ENCODE measurements around the gene OPCML.

The OPCML gene

GRCh38 chr11:133234883-133235282 lies 297.4 kb downstream of the OPCML start:
- no peak for DNase-seq (ENCODE audit: low read depth in 2 of 2)

DNA sequence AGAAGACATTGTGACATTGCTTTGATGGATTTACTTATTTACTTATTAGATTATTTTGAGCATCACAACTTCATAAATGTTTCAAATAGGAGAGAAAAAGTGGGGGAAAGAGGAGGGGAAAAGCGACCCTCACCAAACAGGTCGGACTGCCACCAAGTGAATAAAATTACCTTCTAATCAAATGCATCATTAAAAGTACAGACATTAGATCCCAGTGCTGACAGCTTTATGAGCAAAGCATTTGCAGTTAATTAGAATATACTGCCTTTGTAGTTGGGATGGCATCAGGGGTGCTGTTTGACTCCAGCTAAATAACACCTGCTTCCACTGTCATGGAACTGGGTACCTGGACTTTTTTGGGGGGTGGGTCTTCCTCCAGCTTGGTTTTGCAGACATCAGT lies 299.6 kb downstream of the OPCML start:
- DNase-seq (ENCODE audit: low read depth in 2 of 2) = no peak

GRCh38 chr11:133230431-133230830 lies 301.9 kb downstream of the OPCML start:
- no peak for DNase-seq (ENCODE audit: low read depth in 2 of 2)

DNA sequence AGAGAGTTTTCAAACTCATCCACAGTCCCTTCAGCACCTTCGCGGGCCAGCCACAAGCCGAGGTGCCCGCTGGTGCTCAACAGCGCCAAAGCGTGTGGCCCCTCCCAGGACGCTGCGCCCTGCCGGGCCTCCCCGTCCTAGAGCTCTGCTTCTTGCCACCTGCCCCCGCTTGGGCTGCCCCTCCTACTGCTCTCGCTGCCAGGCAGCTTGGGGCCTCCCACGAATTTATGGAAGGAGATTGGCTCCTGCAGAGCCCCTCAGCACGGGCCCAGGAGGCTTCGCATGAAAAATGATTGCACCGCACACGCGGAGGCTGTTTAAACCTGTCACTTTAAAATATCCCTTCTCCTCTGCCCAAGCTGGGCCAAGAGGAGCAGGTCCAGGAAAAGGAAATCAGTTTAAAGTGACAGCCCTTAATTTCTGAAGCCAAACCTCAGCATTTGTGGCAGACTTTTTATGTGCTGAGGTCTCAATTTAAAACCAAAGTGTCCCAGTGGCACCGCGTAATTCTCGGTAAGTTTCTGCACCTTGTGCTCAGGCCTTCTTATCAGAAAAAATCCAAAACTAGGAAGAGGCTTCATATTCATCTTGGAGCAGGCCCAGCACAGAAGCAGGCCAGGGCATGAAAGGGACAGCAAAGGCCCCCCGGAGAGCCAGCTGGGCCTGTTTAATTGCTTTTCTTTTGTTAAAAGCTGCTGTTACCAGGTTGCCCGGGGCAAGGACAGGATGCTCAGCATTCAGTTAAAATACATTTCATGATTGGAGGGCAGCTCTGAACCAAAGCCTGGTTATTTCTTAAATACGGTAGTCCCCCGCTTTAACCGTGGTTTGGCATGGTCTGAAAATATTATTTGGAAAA lies 303.6 kb downstream of the OPCML start:
- no peak for DNase-seq (ENCODE audit: low read depth in 2 of 2)

DNA sequence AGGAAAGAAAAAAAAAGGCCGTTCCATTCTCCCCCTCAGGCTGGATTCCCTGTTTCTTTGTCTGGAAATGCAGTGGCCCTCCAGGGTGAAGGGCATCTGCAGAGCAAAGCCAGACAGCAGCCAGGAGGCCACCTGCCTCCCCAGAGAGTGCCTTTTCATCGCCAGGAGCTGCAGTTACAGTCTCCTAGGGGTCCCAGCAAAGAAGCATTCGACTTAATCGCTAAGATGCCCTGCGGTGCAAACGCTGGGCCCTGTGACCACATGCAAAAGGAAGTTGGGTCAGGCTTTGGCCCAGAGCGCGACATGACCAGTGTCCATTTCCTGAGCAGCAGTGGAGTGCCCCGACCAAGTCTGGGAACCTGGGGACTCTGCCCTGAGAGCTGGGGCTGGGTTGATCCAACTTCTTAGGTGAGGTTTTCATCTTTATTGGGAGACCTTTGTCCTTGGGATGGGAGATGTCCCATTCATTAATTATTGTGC lies 304.6 kb downstream of the OPCML start:
- no peak for DNase-seq (ENCODE audit: low read depth in 2 of 2)

- no peak for DNase-seq (ENCODE audit: low read depth in 2 of 2)
Measured at GRCh38 chr11:133224271-133224670, 308.0 kb downstream of the OPCML start.

DNA sequence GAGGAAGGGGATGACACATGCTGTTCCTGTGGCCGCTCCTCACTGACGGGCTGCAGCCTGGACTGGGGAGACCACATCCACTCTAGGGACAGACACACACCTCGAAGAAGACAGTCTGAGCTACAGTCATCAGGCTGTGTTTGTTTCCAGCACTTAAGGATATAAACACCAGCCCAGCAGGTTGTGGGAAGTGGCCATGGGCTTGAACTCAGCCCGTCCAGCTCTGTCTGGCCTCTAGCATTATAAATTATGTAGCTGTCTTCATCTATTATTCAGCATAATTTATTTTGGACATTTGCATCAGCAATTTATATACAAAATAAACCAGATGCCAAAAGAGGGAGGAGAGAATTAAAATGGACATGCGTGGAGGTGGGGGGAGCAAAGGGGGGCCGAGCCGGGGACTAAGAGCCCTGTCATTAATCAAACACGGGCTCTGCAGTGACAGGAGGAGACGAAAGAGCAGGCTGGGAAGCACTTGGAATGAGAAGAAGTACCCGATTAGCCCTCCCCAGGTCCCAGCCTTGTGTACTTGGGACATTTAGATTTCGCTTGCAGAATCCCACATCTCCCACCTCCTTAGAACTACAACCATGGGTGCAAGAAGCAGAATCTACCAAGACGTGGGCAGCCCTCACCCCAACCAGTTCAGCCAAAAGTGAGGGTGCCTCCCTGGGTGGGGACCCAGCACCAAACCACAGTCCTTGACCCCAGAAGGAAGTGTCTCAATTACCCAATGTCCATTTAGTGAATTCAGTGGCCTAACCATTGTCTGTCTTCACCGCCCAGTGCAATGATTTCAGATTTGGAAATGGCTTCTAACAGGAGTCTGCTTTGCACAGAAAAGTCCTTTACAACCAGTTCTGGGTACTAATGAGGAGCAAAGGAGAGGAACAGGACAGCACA lies 309.6 kb downstream of the OPCML start:
- DNase-seq (ENCODE audit: low read depth in 2 of 2) = no peak

DNA sequence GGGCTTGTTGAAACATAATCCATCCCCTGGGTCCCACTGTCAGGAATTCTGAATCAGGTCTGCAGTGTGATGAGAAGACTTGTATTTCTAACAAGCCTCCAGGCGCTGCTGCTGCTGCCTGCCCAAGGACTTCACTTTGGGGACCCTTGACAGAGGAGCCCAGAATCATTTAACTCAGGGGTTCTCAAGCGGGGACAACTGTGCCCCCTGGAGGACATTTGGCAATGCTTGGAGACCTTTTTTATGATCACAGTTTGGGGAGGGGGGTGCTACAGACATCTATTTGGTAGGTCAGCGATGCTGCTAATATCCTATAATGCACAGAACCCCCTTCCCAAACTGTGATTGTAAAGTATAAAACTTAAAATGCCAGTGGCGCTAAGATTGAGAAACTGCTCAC lies 312.8 kb downstream of the OPCML start:
- DNase-seq (ENCODE audit: low read depth in 2 of 2) = no peak

DNA sequence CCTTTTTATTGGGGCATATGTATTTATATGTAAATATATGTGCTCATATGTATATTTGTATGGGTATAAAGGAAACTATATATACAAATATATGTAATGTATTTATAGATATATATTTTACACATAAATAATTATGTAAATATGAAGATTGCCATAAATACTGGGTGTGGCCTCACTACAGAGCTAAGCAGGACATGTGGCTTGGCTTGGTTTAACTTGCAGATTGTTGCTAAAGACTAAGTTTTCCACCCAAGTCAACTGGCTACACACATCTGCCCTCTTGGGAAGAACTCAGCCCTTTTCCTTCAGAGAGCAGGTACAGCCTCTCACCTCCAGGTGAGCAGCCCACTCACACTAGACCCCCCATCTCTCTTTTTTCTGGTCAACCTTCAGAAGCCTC lies 315.5 kb downstream of the OPCML start:
- DNase-seq (ENCODE audit: low read depth in 2 of 2) = no peak

DNA sequence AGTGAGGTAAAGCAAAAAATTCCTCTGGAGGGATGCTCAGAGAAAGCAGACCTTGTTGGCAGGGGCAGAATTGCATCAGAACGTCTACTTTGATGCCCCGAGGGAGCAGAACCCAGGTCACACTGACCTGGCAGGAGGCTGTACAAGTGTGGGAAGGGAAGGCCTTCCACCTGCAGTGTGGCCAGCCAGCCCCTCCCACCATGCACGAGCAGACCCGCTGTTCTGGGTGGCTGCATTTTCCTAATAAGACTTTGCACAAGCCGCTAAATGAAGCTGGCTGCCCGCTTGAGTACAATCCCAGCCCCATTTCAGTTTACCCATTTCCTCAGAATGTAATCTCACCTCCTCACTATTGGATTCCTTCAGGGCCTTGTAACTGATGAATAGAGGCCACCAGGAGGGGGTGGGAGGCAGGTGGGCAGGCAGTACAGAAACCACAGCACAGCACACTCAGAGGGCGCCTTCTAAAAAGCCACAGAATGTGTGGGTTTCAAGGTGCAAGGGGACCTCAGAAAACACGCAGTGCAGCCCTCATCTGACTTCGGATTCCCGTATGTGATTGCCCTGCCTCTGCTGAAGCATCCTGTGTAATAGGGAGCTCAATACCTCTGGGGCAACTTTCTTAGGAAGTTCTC lies 316.6 kb downstream of the OPCML start:
- DNase-seq (ENCODE audit: low read depth in 2 of 2) = no peak

GRCh38 chr11:133214646-133215045 lies 317.7 kb downstream of the OPCML start:
- DNase-seq (ENCODE audit: low read depth in 2 of 2) = no peak

DNA sequence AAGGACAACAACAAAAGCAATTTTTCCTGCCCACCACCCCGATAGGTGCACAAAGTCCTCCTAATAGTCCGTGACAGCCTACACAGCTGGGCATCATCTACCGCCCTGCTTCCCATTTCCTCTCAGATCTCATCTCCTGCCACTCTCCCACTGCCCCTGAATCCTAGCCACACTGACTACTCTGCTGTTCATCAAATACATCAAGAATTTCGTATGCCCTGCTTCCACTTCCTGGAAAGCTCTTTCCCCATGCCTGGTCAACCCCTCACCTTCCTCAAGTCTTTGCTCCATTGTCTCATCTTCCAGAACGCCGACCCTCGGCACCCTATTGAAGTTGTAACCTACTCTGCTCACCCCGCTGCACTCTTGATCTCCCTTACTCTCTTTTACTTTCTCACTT lies 320.1 kb downstream of the OPCML start:
- DNase-seq (ENCODE audit: low read depth in 2 of 2) = no peak

GRCh38 chr11:133207995-133208394 lies 324.3 kb downstream of the OPCML start:
- DNase-seq (ENCODE audit: low read depth in 2 of 2) = no peak

GRCh38 chr11:133206313-133207005 lies 325.8 kb downstream of the OPCML start:
- DNase-seq (ENCODE audit: low read depth in 2 of 2) = no peak

- DNase-seq (ENCODE audit: low read depth in 2 of 2) = no peak
Measured at GRCh38 chr11:133204158-133204557, 328.1 kb downstream of the OPCML start.

- no peak for DNase-seq (ENCODE audit: low read depth in 2 of 2)
Measured at GRCh38 chr11:133202816-133203215, 329.5 kb downstream of the OPCML start.

DNA sequence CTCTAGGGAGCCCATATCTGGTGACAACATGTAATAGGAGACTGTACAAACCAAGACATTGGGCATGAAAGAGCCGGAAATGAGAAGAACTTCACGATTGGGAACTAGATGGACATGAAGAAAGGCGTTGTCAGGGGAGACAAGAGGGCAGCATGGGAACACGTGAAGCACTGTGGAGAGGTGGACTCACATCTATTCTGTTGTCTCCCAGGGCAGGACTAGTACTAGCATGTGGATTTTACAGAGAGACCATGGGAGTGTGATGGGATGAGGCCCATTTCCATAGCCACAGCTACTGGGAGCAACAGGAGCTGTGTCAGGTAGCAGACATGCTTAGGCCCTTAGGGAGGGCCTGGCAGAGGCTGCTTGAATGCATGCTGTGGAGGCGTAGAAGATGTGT lies 333.9 kb downstream of the OPCML start:
- DNase-seq (ENCODE audit: low read depth in 2 of 2) = no peak

DNA sequence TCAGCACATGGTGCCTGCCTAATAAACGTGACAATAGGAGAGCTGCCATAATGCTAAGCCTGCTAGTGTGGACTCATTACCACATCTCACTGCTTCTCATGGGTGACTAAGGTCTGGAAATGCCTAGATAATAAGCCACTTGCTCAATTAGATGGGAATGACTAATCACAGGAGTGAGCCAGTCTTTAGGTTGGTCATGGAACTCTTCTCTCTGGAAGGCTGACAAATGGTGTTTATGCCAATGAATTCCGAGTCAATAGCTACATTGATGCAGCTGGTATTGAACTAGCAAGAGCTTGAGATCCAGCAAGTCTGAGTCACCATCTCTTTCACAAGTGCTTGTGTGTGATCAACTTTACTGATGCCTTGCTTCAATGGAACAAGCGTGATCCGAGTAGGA lies 334.9 kb downstream of the OPCML start:
- no peak for DNase-seq (ENCODE audit: low read depth in 2 of 2)

- DNase-seq (ENCODE audit: low read depth in 2 of 2) = no peak
Measured at GRCh38 chr11:133191931-133192330, 340.4 kb downstream of the OPCML start.

- DNase-seq (ENCODE audit: low read depth in 2 of 2) = no peak
Measured at GRCh38 chr11:133181667-133182066, 350.6 kb downstream of the OPCML start.

GRCh38 chr11:133181066-133181465 lies 351.2 kb downstream of the OPCML start:
- DNase-seq (ENCODE audit: low read depth in 2 of 2) = no peak

DNA sequence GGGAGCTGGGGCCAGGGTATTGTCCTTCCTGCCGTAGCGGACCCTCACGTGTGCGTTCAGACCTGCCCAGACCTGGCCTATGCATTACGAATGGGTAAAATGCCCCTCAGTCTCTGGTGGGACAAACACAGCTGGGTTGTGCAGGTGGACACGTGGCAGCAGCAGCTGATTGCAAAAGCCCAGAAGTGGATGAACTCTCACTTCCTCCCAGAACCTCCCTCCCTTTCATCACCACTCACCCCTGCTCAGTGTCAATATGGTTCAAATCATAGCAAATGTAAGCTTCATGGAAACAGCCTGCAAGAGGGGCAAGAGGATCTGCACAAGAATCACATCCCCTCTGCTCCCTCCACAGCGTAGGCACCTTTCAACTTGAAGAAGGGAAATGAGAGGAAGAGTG lies 352.1 kb downstream of the OPCML start:
- no peak for DNase-seq (ENCODE audit: low read depth in 2 of 2)

Data from stimulated activated CD4-positive, alpha-beta T cell treated with anti-CD3 and anti-CD28 coated beads, Interleukin-15, amount 100 ng/mL, for 48 hours (primary cell).